GM10847 (cell line): ENCODE data around the gene NUDT19.

ENCODE experiments used
- POLR2A ChIP-seq: IDR thresholded peaks from 2 replicates; pipeline ENCODE4 v1.6.1; 2011; ENCODE audit not compliant: insufficient read length; ENCODE audit errors: extremely low read depth

The NUDT19 gene

GRCh38 chr19:32750441-32751055 is 58.9 kb downstream of the NUDT19 start:
- no peak for TF ChIP-seq POLR2A

GRCh38 chr19:32751066-32751465 is 59.4 kb downstream of the NUDT19 start:
- no peak for TF ChIP-seq POLR2A

GRCh38 chr19:32757189-32757588 is 65.6 kb downstream of the NUDT19 start:
- TF ChIP-seq POLR2A = no peak
